Subcutaneous abdominal adipose tissue (tissue), 5 donors: ENCODE measurements around the gene PHKG2.
"Not testable (repeated sequence)": the region's sequence is repeated elsewhere in the genome, so short reads cannot be mapped to it uniquely, and the experiment has no call there.

Experiments used
- H3K27ac ChIP-seq: one replicate; pipeline ENCODE4 v1.7.0; 2013; ENCODE audit warnings: low read depth, mild to moderate bottlenecking, inconsistent platforms, low read length, moderate library complexity
- H3K27me3 ChIP-seq, 5 donors: one replicate each; pipeline ENCODE4 v1.7.0; 2013; ENCODE audit warnings: low read length in 5 of 5, inconsistent platforms in 1 of 5; ENCODE audit not compliant: control insufficient read depth in 5 of 5, insufficient read depth in 4 of 5
- H3K36me3 ChIP-seq, 5 donors: one replicate each; pipeline ENCODE4 v1.7.0; 2013; ENCODE audit warnings: low read length in 5 of 5; ENCODE audit not compliant: control insufficient read depth in 5 of 5, insufficient read depth in 5 of 5
- H3K4me1 ChIP-seq, 5 donors: one replicate each; pipeline ENCODE4 v1.7.0; 2013; ENCODE audit warnings: low read length in 5 of 5, mild to moderate bottlenecking in 3 of 5, moderate library complexity in 1 of 5; ENCODE audit not compliant: control insufficient read depth in 5 of 5, insufficient read depth in 5 of 5
- H3K4me3 ChIP-seq, 5 donors: one replicate each; pipeline ENCODE4 v1.7.0; 2013; ENCODE audit warnings: low read length in 5 of 5, low read depth in 1 of 5
- H3K9ac ChIP-seq, 5 donors: one replicate each; pipeline ENCODE4 v1.7.0; 2013; ENCODE audit warnings: low read length in 5 of 5, mild to moderate bottlenecking in 4 of 5, moderate library complexity in 3 of 5
- H3K9me3 ChIP-seq, 5 donors: one replicate each; pipeline ENCODE4 v1.7.0; 2013; ENCODE audit warnings: low read length in 5 of 5; ENCODE audit not compliant: control insufficient read depth in 5 of 5
- donor health status: healthy.
- donor health status: healthy.
- donor health status: healthy.
- donor health status: healthy.
- donor health status: healthy.

The PHKG2 gene

GRCh38 chr16:30747799-30748633 is at the start of gene PHKG2:
PHKG2 (plus strand) TSS chr16:30748425; CDS start chr16:30748821, 396 bp downstream.
- Histone ChIP-seq H3K27ac (peak within 1 kb of the TSS; percentile 78), H3K4me3 (peak within 1 kb of the TSS; percentile 78 to 93 (median 86)), H3K9me3 (no peaks in the 10 kb centered on the region), H3K9ac (peak within 1 kb of the TSS; percentile 52 to 77 (median 72)), H3K36me3 (peaks cover 6 to 46% (median 22%) of the 10 kb centered on the region in 5 donors), H3K27me3 (no peaks in the 10 kb centered on the region), H3K4me1 (peaks cover 5 to 17% (median 8%) of the 10 kb centered on the region in 5 donors)

- Histone ChIP-seq H3K36me3 (peaks cover 6 to 34% (median 28%) of the 10 kb centered on the region in 5 donors), H3K4me1 (peaks cover 5 to 28% (median 24%) of the 10 kb centered on the region in 5 donors), H3K9me3 (no peaks in the 10 kb centered on the region), H3K4me3 (peak within 1 kb of the TSS; percentile 88 to 96 (median 91)), H3K27ac (peak within 1 kb of the TSS; percentile 98), H3K27me3 (no peaks in the 10 kb centered on the region), H3K9ac (peak within 1 kb of the TSS; percentile 81 to 99 (median 97))
These were observed 49.2 kb upstream of the PHKG2 start, which contains the start of gene SRCAP for GRCh38 chr16:30698816-30699614. SRCAP (plus strand) TSS chr16:30699171; CDS start chr16:30700825, 1,654 bp downstream.

- Histone ChIP-seq H3K9ac (peak overlapping the region; percentile 81 to 98 (median 87)), H3K27me3 (no peaks in the 10 kb centered on the region), H3K27ac (peak overlapping the region; percentile 98), H3K9me3 (no peaks in the 10 kb centered on the region), H3K4me1 (peaks cover 5 to 28% (median 24%) of the 10 kb centered on the region in 5 donors), H3K4me3 (peak overlapping the region; percentile 88 to 96 (median 91)), H3K36me3 (peaks cover 9 to 40% (median 35%) of the 10 kb centered on the region in 5 donors)
These were observed 48.6 kb upstream of the PHKG2 start for GRCh38 chr16:30699615-30700099.

GRCh38 chr16:30700491-30700890 is 47.7 kb upstream of the PHKG2 start:
- Histone ChIP-seq H3K4me3 (no peak overlapping the region), H3K9me3 (no peaks in the 10 kb centered on the region), H3K36me3 (peaks cover 9 to 49% (median 40%) of the 10 kb centered on the region in 5 donors), H3K27ac (peak overlapping the region; percentile 98), H3K9ac (peak overlapping the region in 1 of 5 donors; percentile 87), H3K4me1 (peaks cover 5 to 28% (median 24%) of the 10 kb centered on the region in 5 donors), H3K27me3 (no peaks in the 10 kb centered on the region)

- no peaks in the 10 kb centered on the region for H3K27me3 ChIP-seq
- H3K27ac ChIP-seq = no peak overlapping the region
- peaks cover 5 to 28% (median 24%) of the 10 kb centered on the region in 5 donors for H3K4me1 ChIP-seq
- no peak overlapping the region for H3K4me3 ChIP-seq
- H3K9ac ChIP-seq = peak overlapping the region in 1 of 5 donors; percentile 4
- H3K9me3 ChIP-seq = no peaks in the 10 kb centered on the region
- H3K36me3 ChIP-seq = peaks cover 9 to 54% (median 45%) of the 10 kb centered on the region in 5 donors
These were observed 47.3 kb upstream of the PHKG2 start for GRCh38 chr16:30700971-30701370.

GRCh38 chr16:30703071-30703470 is 45.2 kb upstream of the PHKG2 start:
- not testable (repeated sequence) for H3K27ac ChIP-seq, H3K27me3 ChIP-seq, H3K9ac ChIP-seq, H3K4me3 ChIP-seq, H3K9me3 ChIP-seq
- H3K4me1 ChIP-seq = peaks cover 5 to 20% (median 17%) of the 10 kb centered on the region in 5 donors
- H3K36me3 ChIP-seq = peaks cover 21 to 75% (median 66%) of the 10 kb centered on the region in 5 donors

- no peak overlapping the region for H3K9ac ChIP-seq
- no peaks in the 10 kb centered on the region for H3K27me3 ChIP-seq
- no peak overlapping the region for H3K4me3 ChIP-seq
These were observed 44.3 kb upstream of the PHKG2 start for GRCh38 chr16:30703971-30704370.

GRCh38 chr16:30706046-30706445 is 42.2 kb upstream of the PHKG2 start:
- Histone ChIP-seq H3K27ac (no peak overlapping the region), H3K27me3 (no peaks in the 10 kb centered on the region), H3K9me3 (no peaks in the 10 kb centered on the region), H3K9ac (no peak overlapping the region), H3K36me3 (peaks cover 29 to 95% (median 86%) of the 10 kb centered on the region in 5 donors), H3K4me3 (no peak overlapping the region), H3K4me1 (no peaks in the 10 kb centered on the region)

More at GRCh38 chr16:30703971-30704370, 44.3 kb upstream of the PHKG2 start:
- Histone ChIP-seq H3K9me3 (no peaks in the 10 kb centered on the region), H3K4me1 (peaks cover 5 to 20% (median 16%) of the 10 kb centered on the region in 5 donors), H3K27ac (no peak overlapping the region), H3K36me3 (peaks cover 21 to 84% (median 75%) of the 10 kb centered on the region in 5 donors)

GRCh38 chr16:30710971-30711370 is 37.3 kb upstream of the PHKG2 start:
- Histone ChIP-seq H3K4me1 (peaks cover 0 to 14% (median 0%) of the 10 kb centered on the region in 5 donors), H3K4me3 (no peak overlapping the region), H3K27me3 (no peaks in the 10 kb centered on the region), H3K9me3 (no peaks in the 10 kb centered on the region), H3K9ac (no peak overlapping the region), H3K36me3 (peaks cover 38 to 93% (median 90%) of the 10 kb centered on the region in 5 donors), H3K27ac (no peak overlapping the region)
